NCI-H82 treated with DMSO at 0.1 percent for 48 hours (cell line): ENCODE results near the gene IDH2.

Source experiments
- DNase-seq: peaks from one replicate; lab custom pipeline; 2025; ENCODE audit not compliant: unreplicated experiment; lab: John Stamatoyannopoulos, UW

IDH2 gene

GRCh38 chr15:90064911-90065681 is 37.2 kb downstream of the IDH2 start:
- no peak for DNase-seq

GRCh38 chr15:90063770-90064247 is 38.5 kb downstream of the IDH2 start:
- DNase-seq: no peak

GRCh38 chr15:90062973-90063769 is 39.1 kb downstream of the IDH2 start:
- no peak for DNase-seq

- no peak for DNase-seq
Observed at GRCh38 chr15:90062462-90062932, 39.8 kb downstream of the IDH2 start.

DNA sequence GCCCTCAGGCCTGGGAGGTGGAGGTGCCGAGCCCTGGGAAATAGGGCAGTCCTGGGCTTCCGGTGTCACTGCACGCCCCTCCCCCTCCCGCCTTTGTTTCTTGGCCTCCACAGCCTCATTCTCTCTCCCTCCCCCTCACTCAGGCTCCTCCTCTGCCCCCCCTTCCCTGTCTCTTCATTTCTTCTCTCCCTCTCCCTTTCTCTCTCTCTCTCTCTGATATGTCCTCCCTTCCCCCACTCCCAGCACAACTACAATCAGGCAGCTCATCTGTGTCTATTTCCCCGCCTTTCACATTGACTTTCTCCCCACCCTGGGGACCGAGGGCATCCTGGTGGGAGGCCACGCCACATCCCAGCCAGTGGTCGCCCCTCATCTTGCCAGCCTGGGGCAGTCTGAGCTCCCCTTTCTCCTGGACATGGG is 40.2 kb downstream of the IDH2 start:
- no peak for DNase-seq

- no peak for DNase-seq
Observed at GRCh38 chr15:90060797-90061196, 41.5 kb downstream of the IDH2 start.

DNA sequence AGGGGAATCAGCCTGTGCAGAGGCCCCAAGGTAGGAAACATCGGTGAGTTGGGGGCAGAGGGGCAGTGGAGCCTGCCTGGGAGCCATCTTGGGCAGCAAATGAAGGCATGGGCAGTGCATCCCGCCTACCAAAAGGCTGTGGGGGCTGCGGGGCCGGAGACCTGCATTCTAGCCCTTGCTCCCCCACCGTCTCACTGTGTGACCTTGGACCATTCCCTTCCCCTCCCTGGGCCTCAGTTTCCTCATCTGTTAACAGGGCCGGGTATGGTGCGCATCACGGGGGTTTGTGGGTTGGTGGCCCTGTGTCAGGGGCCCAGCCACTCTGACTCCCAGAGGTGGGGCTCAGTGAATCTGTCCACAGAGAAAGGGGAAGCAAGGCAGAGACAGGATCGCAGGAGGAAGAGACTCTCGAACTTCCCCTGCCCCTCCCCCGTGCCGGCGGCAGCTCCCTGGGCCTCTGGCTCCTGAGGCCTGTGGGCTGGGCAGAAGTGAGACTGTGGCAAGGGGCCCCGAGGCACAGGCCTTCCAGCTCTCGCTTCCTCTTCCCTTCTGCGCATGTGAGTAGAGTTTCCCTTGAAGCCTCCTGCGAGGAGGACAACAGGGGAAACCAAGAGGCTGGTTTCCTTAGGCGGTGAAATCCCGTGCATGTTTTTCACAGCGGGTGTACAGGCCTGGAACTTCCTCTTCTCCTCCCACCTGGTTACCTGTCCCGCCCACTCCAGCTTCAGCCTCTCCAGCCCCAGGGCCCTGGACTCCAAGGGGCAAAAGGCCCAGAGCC is 42.9 kb downstream of the IDH2 start:
- no peak for DNase-seq

DNA sequence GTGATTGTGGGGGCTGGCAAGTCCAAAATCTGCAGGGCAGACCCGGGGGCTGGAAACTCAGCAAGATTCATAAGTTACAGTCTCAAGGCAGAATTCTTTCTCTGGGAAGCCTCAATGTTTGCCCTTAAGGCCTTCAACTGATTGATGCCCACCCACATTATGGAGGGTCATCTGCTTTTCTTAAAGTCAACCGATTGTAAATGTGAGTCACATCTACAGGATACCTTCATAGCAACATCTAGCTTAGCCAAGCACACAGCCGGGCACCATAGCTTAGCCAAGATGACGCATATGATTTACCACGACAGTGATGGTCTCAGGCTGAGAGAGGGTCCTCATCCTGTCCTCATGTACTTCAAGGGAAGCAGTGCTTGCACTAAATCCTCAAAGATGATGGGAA is 43.5 kb downstream of the IDH2 start:
- no peak for DNase-seq

GRCh38 chr15:90058308-90058707 is 44.0 kb downstream of the IDH2 start:
- DNase-seq: no peak

DNA sequence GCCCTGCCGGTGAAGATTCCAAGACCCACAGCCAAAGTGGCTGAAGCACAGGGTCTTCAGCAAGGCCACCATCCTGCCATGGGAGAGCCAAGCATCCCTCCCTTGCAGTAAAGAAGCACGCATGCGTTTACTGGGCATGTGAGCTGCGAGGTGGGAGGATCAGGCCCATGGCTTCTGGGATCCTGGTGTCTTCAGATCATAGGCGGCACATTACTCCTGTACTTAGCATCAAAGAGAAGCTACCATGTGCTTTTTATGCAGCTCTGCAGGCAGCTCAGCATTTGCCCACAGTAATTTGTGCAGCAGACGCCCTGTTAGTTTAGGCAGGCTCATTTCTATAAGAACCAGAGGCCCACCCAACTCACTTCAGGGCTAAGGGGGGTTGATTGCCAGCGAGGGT is 45.7 kb downstream of the IDH2 start:
- no peak for DNase-seq

GRCh38 chr15:90055182-90055581 is 47.1 kb downstream of the IDH2 start:
- DNase-seq: no peak

DNA sequence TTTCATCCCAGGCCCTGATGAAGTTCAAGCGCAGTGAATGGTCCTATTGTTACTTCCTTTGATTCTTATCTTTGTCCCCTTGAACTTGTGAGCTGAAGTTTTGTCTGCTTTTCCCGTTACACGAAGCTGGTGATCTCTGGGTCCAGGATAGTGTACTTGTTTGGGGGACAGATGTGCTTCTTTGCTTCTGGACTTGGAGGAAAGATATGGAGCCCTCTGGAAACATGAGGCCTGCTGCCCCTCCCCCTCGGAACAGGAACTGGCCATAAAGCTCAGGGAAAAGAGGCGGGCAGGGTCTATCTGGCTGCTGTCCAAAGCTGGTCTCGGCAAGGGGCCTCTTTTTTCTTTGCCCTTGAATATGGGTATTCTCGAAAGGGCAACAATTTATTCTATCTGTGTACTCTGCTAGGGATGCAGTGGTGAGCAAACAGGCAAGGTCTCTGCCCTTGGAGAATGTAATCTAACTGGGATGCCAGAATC is 47.6 kb downstream of the IDH2 start:
- no peak for DNase-seq

DNA sequence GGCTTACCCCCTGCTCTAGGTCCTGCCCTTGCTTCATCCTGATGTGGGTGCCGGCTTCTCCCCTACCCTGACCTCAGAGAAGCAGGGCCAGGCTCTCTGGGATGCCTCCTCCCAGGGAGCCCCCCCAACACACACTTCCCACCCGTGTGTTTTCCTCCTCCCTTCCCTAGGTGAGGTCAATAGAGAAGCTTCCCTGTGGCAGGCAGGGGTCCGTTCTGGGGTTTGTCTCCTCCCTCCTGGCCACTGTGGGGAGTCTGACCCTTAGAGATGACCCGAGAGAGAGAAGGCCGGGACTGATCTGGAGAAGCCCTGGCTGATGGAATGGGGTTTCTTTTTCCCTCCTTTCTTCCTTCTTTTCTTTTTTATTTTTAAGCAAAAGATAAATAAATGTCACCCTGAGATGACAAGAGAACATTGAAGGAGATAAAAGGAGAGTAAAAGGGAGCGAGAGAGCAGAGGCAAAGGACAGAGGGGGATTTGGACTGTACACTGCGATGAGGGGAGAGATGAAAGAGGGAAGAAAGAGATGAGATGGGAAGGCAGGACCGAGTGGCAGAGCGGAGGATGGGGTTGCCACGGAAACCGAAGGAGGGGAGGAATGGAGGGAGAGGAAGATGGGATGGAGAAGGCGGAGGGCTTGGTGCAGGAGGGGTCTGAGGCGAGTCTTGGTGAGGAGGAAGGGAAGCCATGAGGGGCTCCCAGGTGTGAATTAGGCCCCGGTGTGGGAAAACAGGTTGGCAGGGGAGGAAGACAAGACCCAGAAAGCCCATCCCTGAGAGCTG is 48.4 kb downstream of the IDH2 start:
- no peak for DNase-seq

GRCh38 chr15:90051874-90052273 is 50.4 kb downstream of the IDH2 start:
- no peak for DNase-seq

GRCh38 chr15:90049666-90050604 is 52.3 kb downstream of the IDH2 start:
- no peak for DNase-seq

GRCh38 chr15:90049030-90049429 is 53.2 kb downstream of the IDH2 start:
- no peak for DNase-seq

GRCh38 chr15:90047956-90048575 is 54.2 kb downstream of the IDH2 start:
- no peak for DNase-seq

- no peak for DNase-seq
Observed at GRCh38 chr15:90046911-90047392, 55.3 kb downstream of the IDH2 start.

- no peak for DNase-seq
Observed at GRCh38 chr15:90046289-90046688, 56.0 kb downstream of the IDH2 start.
